Brain microvascular endothelial cell (primary cell): ENCODE measurements around the gene RRBP1.

Experiments
- DNase-seq: peaks from one replicate; pipeline ENCODE4 v3.0.0-alpha.2; 2020
- H3K27ac ChIP-seq: fragments of 250-450 bp; sonication (Bioruptor Pico); 2 replicates; pipeline ENCODE4 v1.5.1; 2020; ENCODE audit warnings: mild to moderate bottlenecking, moderate library complexity
- H3K27me3 ChIP-seq: fragments of 250-450 bp; sonication (Bioruptor Pico); replicated peaks from 2 replicates; pipeline ENCODE4 v1.5.1; 2020; ENCODE audit warnings: mild to moderate bottlenecking
- H3K36me3 ChIP-seq: fragments of 250-450 bp; sonication (Bioruptor Pico); replicated peaks from 2 replicates; pipeline ENCODE4 v1.5.1; 2020; ENCODE audit warnings: mild to moderate bottlenecking
- H3K4me3 ChIP-seq: 2 replicates; pipeline ENCODE4 v1.5.1; 2011; ENCODE audit warnings: low read depth, mild to moderate bottlenecking, control low read depth, low read length, moderate library complexity
- CTCF ChIP-seq: IDR thresholded peaks from 2 replicates; pipeline ENCODE4 v1.5.1; 2011; ENCODE audit warnings: low read depth, mild to moderate bottlenecking, moderate library complexity, low read length, control low read depth, inconsistent platforms; ENCODE audit errors: missing control alignments
- in situ Hi-C: cut with HindIII; loops from 2 replicates; pipeline ENCODE4 v1.10.0; 2017; ENCODE audit warnings: low sequenced_read_pairs, low pct_ligation_motif_present

The RRBP1 gene

DNA sequence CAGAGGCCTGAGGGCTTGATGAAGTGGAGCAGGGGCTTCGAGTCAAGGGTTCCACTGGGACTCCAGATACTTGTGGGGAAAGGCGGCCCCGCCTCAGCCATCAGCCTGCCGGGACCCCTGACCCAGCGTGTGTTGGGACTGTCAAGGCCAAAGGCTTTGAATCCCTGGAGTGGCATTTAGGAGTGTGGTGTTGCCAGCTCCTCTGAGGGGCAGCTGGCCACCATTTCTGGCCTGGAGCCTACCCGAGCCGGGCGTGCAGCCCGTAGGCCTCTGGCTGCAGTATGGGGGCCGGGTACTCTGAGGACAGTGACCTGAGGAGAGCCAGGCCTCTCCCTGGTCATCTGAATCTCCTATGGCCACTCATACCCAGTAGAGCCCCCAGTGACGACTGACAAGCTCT lies 40.0 kb downstream of the RRBP1 start:
- Histone ChIP-seq H3K27me3 (no peaks in the 10 kb centered on the region), H3K36me3 (peaks cover 55% of the 10 kb centered on the region), H3K27ac (no peak overlapping the region), H3K4me3 (no peak overlapping the region)
- DNase-seq, result no peak
- no peak for TF ChIP-seq CTCF
- in situ Hi-C loops, result no loop called here

DNA sequence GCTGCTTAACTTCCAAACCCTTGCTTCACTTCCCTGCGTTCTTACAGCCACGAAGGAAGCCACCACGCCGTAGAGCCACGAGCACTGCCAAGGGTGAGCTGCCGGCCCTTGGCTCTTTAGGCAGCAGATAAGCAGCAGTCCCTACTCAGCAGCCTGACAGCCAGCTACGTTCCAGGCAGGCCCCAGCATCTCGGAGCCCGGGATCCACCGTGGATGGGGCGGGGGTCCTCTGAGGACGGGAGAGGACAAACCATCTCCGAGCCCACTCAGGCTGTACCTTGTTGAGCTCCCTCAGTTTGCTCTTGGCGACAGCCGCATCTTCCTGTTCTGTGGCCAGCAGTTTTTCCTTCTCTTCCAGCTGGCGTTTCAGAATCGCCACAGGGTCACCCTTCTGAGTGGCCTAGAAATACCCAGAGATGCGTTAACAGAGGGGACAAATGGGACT lies 40.5 kb downstream of the RRBP1 start:
- TF ChIP-seq CTCF, result no peak
- DNase-seq, result no peak
- in situ Hi-C loops, result no loop called here
- no peaks in the 10 kb centered on the region for H3K27me3 ChIP-seq
- H3K4me3 ChIP-seq, result no peak overlapping the region
- peaks cover 57% of the 10 kb centered on the region for H3K36me3 ChIP-seq
- H3K27ac ChIP-seq, result no peak overlapping the region

- no peak overlapping the region for H3K27ac ChIP-seq
- no peak for DNase-seq
- no peaks in the 10 kb centered on the region for H3K27me3 ChIP-seq
- TF ChIP-seq CTCF, result no peak
- in situ Hi-C loops, result no loop called here
- no peak overlapping the region for H3K4me3 ChIP-seq
- peaks cover 59% of the 10 kb centered on the region for H3K36me3 ChIP-seq
These were observed 41.1 kb downstream of the RRBP1 start for GRCh38 chr20:17640875-17641378.

DNA sequence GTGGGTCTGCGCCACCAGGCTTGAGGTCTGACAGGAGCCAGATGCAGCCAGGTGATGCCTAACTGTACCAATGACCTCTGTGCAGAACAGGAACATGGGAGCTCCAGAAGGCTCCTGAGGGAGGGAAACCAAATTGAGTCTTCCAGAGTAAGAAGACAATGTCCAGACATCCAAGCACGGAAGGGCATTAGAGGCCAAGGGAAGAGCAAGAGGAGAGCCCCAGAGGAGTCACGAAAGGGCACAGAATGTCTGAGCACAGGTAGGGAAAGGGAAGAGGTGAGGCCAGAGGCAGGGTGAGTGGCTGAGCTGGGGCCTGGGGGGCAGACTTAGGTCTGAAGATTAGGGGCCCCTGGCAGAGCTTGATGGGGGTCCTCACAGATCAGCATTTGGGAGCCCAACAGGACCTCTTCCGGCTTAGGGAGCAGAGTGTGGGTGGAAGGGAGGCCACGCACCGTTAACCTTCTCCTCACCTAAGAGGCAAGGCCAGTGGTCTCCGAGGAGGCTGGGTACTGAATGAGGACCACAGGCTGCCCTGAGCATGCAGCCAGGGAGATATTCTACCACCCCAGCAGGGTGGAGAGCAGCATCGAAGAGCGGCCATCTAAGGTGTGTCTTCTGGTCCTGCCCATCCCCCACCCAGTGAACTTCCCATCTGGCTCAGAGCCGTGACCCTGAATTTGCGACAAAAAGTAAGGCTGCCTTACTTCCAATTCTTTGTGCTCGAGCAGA lies 41.7 kb downstream of the RRBP1 start:
- no peak for TF ChIP-seq CTCF
- Histone ChIP-seq H3K27ac (no peak overlapping the region), H3K36me3 (peaks cover 64% of the 10 kb centered on the region), H3K4me3 (no peak overlapping the region), H3K27me3 (no peaks in the 10 kb centered on the region)
- in situ Hi-C loops, result no loop called here
- no peak for DNase-seq

- no peak for DNase-seq
- H3K27me3 ChIP-seq, result no peaks in the 10 kb centered on the region
- peaks cover 78% of the 10 kb centered on the region for H3K36me3 ChIP-seq
- no peak overlapping the region for H3K4me3 ChIP-seq
- in situ Hi-C loops, result no loop called here
- no peak for TF ChIP-seq CTCF
- H3K27ac ChIP-seq, result no peak overlapping the region
These were observed 43.1 kb downstream of the RRBP1 start for GRCh38 chr20:17638835-17639407.
